Thoracic aorta (tissue), 2 donors: Measurements from ENCODE around the gene PRX. TPM values are rescaled to one million over a fixed set of nuclear protein-coding genes. Genes with fewer than 3 reads are reported as not detected.
A peak's percentile ranks its signal among the peaks of the same experiment; 100 is the strongest.
"Not testable (repeated sequence)": the region's sequence is repeated elsewhere in the genome, so short reads cannot be mapped to it uniquely, and the experiment has no call there.

Experiments
- ATAC-seq: fragments of 150-250 bp; one replicate; pipeline ENCODE4 v1.8.0; 2017; ENCODE audit warnings: low read depth; ENCODE audit not compliant: insufficient number of reproducible peaks, low FRiP score
- DNase-seq: peaks from one replicate; pipeline ENCODE4 v3.0.0-alpha.2; 2020; ENCODE audit warnings: low spot score
- H3K27ac ChIP-seq, 2 donors: fragments of 200-600 bp; sonication (generic); 1 replicate in 1 of 2; 2 replicates in 1 of 2; pipeline ENCODE4 v1.5.1; 2016; ENCODE audit warnings: mild to moderate bottlenecking in 2 of 2, moderate library complexity in 2 of 2
- H3K27me3 ChIP-seq: fragments of 200-600 bp; sonication (generic); replicated peaks from 2 replicates; pipeline ENCODE4 v1.6.0; 2016; ENCODE audit warnings: mild to moderate bottlenecking; ENCODE audit not compliant: insufficient read depth
- H3K36me3 ChIP-seq: fragments of 200-600 bp; sonication (generic); one replicate; pipeline ENCODE4 v1.5.1; 2016
- H3K4me1 ChIP-seq, 2 donors: fragments of 200-600 bp; sonication (generic); 1 replicate in 1 of 2; 2 replicates in 1 of 2; pipeline versions ENCODE4 v1.5.1 to v1.6.0; 2016; ENCODE audit warnings: low read depth in 2 of 2, mild to moderate bottlenecking in 1 of 2; ENCODE audit not compliant: control insufficient read depth in 1 of 2
- H3K4me3 ChIP-seq: fragments of 200-600 bp; sonication (generic); 2 replicates; pipeline ENCODE4 v1.5.1; 2016; ENCODE audit warnings: mild to moderate bottlenecking
- H3K9me3 ChIP-seq: fragments of 200-600 bp; sonication (generic); 2 replicates; pipeline ENCODE4 v1.5.1; 2016
- total RNA-seq, 2 donors: library from RNA; depleted of rRNA; stranded (reverse); fragments of >200 nt; gene quantifications; one replicate each; pipeline versions ENCODE4 v1.1.0 to v1.2.3, GENCODE V29; 2016
- TF ChIP-seq, protein P1 (sequence below): fragments of 200-600 bp; sonication (generic); IDR thresholded peaks from one replicate; pipeline ENCODE4 v1.5.1; 2019; ENCODE audit warnings: antibody characterized with exemption

PRX gene
- total RNA-seq, 2 donors from 2014 or later = 3.7 to 7.3 TPM

DNA sequence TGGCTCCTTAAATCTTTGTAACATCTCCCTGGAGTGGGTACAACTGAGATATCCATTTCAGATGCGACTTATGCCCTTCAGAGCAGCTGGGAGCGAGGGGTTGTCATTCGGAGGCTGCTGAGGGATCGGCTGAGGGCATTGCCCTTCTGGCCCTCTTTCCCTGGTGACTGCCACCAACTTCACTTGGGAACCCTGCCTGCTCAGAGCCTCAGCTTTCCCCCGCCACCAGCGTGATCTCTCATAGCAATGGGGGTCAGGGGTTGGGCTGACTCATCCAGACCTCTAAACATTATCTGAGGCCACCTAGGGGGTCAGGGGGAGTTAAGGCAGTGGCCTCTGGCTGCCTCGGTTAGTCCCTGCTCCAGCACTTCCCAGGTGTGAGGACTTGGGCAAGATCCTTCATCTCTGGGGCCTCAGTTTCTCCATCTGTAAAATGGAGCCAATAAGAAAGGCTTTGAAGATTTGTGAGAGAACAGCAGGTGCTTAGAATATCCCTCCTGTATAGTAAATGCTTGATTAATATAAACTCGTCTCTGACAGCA lies 1.1 kb downstream of the PRX start:
- no peaks in the 10 kb centered on the region for H3K9me3 ChIP-seq
- TF ChIP-seq, protein P1, sequence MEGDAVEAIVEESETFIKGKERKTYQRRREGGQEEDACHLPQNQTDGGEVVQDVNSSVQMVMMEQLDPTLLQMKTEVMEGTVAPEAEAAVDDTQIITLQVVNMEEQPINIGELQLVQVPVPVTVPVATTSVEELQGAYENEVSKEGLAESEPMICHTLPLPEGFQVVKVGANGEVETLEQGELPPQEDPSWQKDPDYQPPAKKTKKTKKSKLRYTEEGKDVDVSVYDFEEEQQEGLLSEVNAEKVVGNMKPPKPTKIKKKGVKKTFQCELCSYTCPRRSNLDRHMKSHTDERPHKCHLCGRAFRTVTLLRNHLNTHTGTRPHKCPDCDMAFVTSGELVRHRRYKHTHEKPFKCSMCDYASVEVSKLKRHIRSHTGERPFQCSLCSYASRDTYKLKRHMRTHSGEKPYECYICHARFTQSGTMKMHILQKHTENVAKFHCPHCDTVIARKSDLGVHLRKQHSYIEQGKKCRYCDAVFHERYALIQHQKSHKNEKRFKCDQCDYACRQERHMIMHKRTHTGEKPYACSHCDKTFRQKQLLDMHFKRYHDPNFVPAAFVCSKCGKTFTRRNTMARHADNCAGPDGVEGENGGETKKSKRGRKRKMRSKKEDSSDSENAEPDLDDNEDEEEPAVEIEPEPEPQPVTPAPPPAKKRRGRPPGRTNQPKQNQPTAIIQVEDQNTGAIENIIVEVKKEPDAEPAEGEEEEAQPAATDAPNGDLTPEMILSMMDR = no peak
- no peak overlapping the region for H3K4me3 ChIP-seq
- H3K27me3 ChIP-seq = no peaks in the 10 kb centered on the region
- H3K27ac ChIP-seq = peak overlapping the region in 1 of 2 donors; percentile 4
- DNase-seq (no peak), ATAC-seq (no peak)
- H3K4me1 ChIP-seq = peaks cover 4 to 9% of the 10 kb centered on the region in 2 donors
- H3K36me3 ChIP-seq = no peaks in the 10 kb centered on the region

DNA sequence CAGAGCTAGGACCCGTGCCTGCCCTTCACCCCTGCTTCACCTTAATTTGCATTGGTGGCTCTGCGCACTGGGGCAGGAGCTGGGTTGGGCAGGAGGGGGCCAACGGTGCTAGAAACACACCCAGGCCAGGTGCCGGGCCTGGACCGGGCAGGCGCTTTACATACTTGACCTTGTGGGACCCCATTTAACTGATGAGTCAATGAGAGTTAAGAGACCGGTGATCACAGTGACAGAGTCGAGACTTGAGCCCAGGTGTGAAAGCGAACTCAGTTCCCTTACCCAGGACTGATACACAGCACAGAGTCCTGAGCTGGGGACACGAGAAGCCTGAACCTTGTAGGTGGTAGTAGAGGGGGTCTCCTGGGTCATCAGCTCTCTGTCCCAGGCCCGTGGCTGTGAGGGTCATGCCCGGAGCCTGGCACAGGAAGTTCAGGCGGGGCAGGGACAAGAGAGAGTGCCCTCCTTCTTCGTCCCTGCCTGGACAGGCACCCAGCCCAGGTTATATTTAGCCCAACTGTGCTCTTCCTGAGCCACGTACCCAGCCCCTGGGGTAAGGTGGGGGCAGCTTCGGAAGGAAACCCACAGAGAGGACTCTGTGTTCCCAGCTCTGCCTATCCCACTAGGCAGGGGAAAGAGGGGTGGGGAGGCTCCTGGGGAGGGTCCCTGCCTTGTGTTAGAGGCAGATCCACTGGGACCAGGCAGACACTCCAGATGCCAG lies 1.9 kb downstream of the PRX start:
- DNase-seq (no peak), ATAC-seq (no peak)
- peak overlapping the region in 1 of 2 donors; percentile 4 for H3K27ac ChIP-seq
- H3K4me1 ChIP-seq = peaks cover 4 to 9% of the 10 kb centered on the region in 2 donors
- H3K9me3 ChIP-seq = no peaks in the 10 kb centered on the region
- no peaks in the 10 kb centered on the region for H3K27me3 ChIP-seq
- H3K36me3 ChIP-seq = no peaks in the 10 kb centered on the region
- TF ChIP-seq, protein P1 = no peak
- no peak overlapping the region for H3K4me3 ChIP-seq

DNA sequence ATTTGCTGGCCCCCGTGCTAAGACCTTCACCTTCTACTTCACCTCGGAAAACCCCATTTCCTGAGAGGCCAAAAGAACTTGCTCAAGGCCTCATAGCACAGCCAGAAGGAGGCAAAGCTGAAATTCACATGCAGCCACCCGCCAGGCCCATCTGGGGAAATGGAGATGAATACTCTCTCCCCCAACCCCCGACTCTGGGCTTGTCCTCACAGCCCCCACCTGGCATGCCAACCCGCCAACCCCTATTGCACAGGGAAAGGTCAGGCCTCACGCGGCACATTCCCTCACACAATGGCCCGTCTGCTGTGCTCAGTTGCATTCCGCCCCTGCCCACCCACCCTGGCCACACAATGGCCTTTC lies 3.2 kb downstream of the PRX start:
- Histone ChIP-seq H3K4me1 (peaks cover 4 to 11% of the 10 kb centered on the region in 2 donors), H3K4me3 (no peak overlapping the region), H3K9me3 (no peaks in the 10 kb centered on the region), H3K27me3 (no peaks in the 10 kb centered on the region), H3K27ac (no peak overlapping the region), H3K36me3 (no peaks in the 10 kb centered on the region)
- TF ChIP-seq, protein P1 = no peak
- DNase-seq (no peak), ATAC-seq (no peak)

DNA sequence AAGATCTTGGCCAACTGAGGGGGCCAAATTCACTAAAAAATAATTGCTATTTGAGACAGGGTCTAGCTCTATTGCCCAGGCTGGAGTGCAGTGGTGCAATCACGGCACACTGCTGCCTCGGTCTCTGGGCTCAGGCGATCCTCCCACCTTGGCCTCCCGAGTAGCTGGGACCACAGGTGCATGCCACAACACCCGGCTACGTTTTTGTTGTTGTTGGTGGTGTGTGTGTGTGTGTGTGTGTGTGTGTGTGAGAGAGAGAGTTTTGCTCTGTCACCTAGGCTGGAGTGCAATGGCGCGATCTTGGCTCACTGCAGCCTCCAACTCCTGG lies 4.6 kb downstream of the PRX start:
- H3K27ac ChIP-seq = not testable (repeated sequence)

DNA sequence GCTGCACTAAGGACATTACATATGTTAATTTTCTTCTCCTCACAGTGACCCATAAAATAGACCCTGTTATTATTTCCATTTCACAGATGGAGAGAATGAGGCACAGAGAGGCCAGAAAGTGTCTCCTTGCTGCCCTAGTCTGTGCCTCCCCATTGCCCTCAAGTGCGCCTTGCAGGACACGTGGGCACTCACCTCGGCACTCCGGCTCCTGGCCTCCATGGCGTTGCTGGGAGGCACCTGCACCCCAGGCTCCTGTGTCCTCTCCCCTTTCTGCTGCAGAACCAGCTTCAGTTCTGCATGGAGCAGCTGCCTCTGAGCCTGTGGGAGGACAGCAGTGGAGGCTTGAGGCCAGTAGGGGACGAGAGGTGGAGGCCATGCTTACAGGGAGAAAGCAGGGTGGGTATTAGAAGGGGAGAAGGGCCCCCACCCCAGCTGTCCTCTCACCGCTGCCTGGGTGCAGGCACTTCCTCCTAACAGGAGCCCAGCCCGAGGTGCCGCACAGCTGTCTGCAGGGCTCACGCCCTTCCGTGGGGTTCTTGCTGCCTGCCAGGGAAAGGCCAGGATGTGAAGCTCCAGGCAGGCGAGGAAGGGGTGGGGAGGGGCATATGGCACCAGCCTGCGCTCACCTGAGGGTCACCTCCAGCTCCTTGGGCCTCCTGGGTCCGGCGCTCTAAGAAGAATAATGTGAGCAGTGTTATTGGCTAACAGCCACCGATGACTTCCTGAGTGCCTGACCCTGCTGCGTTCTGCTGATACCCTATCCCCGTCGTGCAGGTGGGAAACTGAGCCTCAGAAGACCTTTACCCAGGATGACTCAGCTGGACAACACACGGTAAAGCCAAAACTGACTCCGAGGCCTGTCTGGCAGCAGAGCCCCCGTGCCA lies 5.2 kb downstream of the PRX start:
- DNase-seq = no peak
- H3K27me3 ChIP-seq = no peaks in the 10 kb centered on the region
- H3K36me3 ChIP-seq = no peaks in the 10 kb centered on the region
- no peak for ATAC-seq
- TF ChIP-seq, protein P1 = no peak
- H3K27ac ChIP-seq = no peak overlapping the region
- H3K4me1 ChIP-seq = peaks cover 7 to 21% of the 10 kb centered on the region in 2 donors
- H3K4me3 ChIP-seq = no peak overlapping the region
- H3K9me3 ChIP-seq = no peaks in the 10 kb centered on the region

More for the DNA sequence above, 4.6 kb downstream of the PRX start:
- H3K27me3 ChIP-seq, DNase-seq, H3K4me3 ChIP-seq, ATAC-seq, H3K9me3 ChIP-seq, H3K36me3 ChIP-seq: not testable (repeated sequence)
- H3K4me1 ChIP-seq = peaks cover 4 to 16% of the 10 kb centered on the region in 2 donors
